ENCODE results near the gene GTF2H2C. TPM values are rescaled to one million over a fixed set of nuclear protein-coding genes. Genes with fewer than 3 reads are reported as not detected.
"Not testable (repeated sequence)": the region's sequence is repeated elsewhere in the genome, so short reads cannot be mapped to it uniquely, and the experiment has no call there.

GTF2H2C gene
- total RNA-seq, 4 donors from 2014 or later = 4.3 to 14.5 (median 13.3) TPM

DNA sequence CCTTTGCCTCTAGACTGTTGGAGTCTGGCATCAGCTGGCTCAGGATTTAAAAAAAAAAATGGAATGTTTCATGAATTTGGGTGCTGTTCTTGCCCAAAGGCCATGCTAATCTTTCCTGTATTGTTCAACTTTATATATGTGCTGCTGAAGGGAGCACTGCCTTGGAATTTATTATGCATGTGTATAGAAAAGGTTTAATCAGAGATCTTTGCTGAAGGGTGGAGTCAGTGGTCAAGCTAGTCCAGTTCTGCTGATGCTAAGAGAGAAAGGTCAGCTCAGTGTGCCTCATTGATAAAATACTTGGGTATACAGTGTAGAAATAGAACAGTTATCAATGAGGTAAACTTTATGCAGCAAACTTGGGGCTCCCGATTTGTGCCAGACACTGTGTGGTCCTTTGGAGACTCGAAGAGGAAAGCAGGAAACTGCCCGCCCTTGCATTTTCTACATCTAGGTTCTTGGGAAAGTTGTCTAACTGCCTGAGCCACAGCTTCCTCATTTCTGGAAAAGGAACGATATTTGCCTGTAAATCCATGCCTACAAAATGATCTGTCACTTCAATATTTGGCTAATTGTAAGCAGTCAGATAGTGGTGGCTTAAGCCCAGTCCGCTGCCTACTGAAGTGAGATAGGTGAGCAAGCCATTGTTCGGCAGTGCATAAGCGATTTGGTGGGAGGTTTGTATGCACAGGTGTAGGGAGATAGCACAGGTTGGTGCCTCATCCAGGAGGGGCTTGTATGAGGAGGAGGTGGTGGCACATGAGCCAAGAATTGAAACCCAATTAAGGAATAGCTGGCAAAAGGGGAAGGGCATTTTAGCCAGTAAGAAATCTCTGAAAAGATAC lies 29.2 kb upstream of the GTF2H2C start:
- no peak overlapping the region for H3K4me3 ChIP-seq (ENCODE audit: low read depth, poor library complexity, severe bottlenecking)
- WGBS, 2 donors = 55 to 71% methylated on average over 7 of the region's 7 CpGs
- DNase-seq (ENCODE audit: low spot score in 2 of 2) = no peak
- intact Hi-C loops (cut with DNase I; ENCODE audit: low total_unique reads) = no loop called here
- TF ChIP-seq POLR2A (IDR thresholded peaks at IDR 0.05) = no peak

DNA sequence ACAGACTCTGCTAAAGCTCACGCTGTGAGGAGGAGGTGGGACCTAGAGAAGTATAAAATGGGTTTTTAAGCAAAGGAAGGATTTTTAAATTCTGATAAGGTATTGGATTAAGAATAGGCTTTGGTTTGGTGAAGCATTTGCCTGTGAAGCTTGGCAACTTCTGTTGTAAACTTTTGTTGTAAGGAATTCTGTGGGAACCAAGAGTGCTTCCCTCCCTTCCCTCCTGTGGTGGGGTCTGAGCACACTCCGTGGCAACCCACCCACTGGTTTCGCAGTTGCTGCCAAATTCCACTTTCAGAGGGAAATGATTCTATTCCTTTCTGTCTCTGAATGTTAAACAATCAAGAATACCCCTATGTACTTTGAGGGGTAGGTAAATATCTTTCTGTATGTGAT lies 28.6 kb upstream of the GTF2H2C start:
- intact Hi-C loops (cut with DNase I; ENCODE audit: low total_unique reads) = no loop called here
- no peak for DNase-seq (ENCODE audit: low spot score in 2 of 2)
- TF ChIP-seq, protein P1, sequence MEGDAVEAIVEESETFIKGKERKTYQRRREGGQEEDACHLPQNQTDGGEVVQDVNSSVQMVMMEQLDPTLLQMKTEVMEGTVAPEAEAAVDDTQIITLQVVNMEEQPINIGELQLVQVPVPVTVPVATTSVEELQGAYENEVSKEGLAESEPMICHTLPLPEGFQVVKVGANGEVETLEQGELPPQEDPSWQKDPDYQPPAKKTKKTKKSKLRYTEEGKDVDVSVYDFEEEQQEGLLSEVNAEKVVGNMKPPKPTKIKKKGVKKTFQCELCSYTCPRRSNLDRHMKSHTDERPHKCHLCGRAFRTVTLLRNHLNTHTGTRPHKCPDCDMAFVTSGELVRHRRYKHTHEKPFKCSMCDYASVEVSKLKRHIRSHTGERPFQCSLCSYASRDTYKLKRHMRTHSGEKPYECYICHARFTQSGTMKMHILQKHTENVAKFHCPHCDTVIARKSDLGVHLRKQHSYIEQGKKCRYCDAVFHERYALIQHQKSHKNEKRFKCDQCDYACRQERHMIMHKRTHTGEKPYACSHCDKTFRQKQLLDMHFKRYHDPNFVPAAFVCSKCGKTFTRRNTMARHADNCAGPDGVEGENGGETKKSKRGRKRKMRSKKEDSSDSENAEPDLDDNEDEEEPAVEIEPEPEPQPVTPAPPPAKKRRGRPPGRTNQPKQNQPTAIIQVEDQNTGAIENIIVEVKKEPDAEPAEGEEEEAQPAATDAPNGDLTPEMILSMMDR (IDR thresholded peaks at IDR 0.05) = no peak
- no peak for TF ChIP-seq POLR2A (IDR thresholded peaks at IDR 0.05)
- 47 to 54% methylated on average over 3 of the region's 3 CpGs for WGBS, 2 donors
- H3K4me3 ChIP-seq (ENCODE audit: low read depth, poor library complexity, severe bottlenecking) = no peak overlapping the region

DNA sequence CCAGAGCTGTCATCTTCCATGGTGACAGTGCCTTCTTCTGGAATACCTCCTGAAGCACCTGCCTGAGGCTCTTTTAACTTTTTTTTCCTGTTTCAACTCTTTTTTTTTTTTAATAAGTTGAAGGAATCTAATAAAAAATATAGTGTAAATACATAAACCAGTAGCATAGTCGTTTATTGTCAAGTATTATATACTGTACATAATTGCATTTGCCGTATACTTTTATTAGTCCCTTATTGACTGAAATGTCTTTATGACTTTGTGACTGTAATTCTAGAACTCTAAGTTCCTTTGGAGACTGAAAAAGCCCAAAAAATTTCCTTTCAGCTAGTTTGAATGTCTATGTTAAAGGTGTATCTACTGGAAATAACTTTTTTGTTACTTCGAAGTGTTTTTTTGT lies 22.1 kb upstream of the GTF2H2C start:
- H3K4me3 ChIP-seq (ENCODE audit: low read depth, poor library complexity, severe bottlenecking); intact Hi-C loops (cut with DNase I; ENCODE audit: low total_unique reads); DNase-seq (ENCODE audit: low spot score in 2 of 2): not testable (repeated sequence)
- WGBS, 2 donors = 82 to 93% methylated on average over 2 to 3 of the region's 3 CpGs

DNA sequence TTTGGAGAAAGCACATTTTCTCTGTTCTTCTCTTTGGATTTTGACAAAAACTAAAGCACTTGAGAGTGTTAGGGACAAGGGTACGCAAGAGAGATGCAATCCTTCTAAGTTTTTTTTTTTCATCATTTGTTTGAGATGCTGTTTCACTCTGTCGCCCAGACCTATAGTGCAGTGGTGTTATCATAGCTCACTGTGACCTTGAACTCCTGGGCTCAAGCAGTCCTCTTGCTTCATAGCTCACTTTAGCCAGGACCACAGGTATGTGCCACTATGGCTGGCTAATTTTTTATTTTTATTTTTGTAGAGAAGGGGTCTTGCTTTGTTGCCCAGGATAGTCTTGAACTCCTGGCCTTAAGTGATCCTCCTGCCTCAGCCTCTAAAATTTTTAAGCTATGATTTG lies 21.3 kb upstream of the GTF2H2C start:
- WGBS, 2 donors = 65 to 100% methylated on average over 2 of the region's 2 CpGs
- DNase-seq (ENCODE audit: low spot score in 2 of 2); intact Hi-C loops (cut with DNase I; ENCODE audit: low total_unique reads); H3K4me3 ChIP-seq (ENCODE audit: low read depth, poor library complexity, severe bottlenecking): not testable (repeated sequence)

DNA sequence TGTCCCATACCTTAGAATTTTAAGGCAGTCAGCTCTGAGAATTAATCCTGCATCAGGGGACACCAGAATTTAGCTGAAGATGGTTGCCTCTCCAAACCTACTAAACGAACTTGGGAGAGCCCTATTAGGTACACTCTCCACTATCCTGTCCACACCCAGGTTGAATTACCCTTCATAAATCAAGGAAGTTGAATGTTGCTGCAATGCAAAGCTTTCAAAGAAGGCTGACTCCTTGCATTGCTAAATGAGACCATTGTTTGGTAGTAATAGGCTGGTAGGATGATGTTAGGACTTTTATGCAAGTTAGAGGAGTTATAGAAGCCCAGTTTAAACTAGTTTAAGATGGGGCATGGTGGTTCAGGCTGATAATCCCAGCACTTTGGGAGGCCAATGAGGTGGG lies 18.6 kb upstream of the GTF2H2C start:
- intact Hi-C loops (cut with DNase I; ENCODE audit: low total_unique reads); DNase-seq (ENCODE audit: low spot score in 2 of 2); H3K4me3 ChIP-seq (ENCODE audit: low read depth, poor library complexity, severe bottlenecking): not testable (repeated sequence)
- WGBS, 2 donors = no CpG with 5 or more reads among the region's 1 CpG

DNA sequence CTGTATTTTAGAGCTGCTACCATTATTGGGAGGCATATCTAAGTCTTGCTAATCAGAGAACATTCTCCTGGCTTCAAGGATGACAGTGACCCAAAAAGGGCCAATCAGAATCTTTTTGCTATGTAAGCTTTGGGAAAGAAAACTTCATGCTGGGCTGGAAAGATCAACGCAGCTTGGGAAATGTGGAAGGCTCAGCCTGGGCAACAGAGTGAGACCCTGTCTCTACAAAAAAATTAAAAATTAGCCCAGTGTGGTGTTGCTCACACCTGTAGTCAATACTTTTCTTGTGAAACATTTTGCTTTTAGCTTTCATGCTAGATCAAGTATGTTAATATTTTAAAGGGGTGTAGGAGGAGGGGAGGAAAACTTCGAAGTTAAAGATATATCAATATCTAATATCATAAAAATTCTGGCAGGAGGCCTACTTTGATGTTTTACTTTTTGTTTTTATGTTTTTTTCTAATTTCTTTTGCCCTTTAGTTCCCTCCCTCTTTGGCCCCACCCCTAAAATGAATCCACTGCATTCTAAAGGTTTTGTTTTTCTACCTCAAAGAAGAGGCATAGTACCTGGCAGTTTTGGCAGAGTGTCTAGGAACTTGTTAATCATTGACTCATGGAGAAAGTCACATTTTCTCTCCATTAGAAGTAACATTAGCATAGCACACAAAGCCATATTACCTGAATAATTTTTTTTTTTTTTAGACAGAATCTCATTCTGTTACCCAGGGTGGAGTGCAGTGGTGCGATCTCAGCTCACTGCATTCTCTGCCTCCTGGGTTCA lies 17.0 kb upstream of the GTF2H2C start:
- intact Hi-C loops (cut with DNase I; ENCODE audit: low total_unique reads); DNase-seq (ENCODE audit: low spot score in 2 of 2); H3K4me3 ChIP-seq (ENCODE audit: low read depth, poor library complexity, severe bottlenecking): not testable (repeated sequence)
- no CpG with 5 or more reads among the region's 3 CpGs for WGBS, 2 donors

DNA sequence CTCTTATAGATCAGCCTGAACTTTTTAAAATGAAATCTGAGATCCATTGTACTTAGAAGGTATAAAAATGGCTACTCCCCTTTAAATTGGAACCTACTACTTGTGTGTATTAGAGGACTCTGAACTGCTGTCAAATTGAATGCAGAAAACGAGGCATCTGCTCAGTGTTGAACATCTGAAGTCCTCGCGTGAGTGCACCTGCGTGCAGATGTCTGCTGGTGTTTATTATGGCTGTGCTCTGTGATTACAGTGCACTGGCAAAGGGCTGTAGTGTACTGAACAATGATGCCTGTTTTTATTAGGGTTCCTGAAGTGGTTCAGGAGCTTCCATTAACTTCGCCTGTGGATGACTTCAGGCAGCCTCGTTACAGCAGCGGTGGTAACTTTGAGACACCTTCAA lies 15.4 kb upstream of the GTF2H2C start:
- intact Hi-C loops (cut with DNase I; ENCODE audit: low total_unique reads); DNase-seq (ENCODE audit: low spot score in 2 of 2); H3K4me3 ChIP-seq (ENCODE audit: low read depth, poor library complexity, severe bottlenecking): not testable (repeated sequence)
- WGBS, 2 donors = no CpG with 5 or more reads among the region's 7 CpGs

DNA sequence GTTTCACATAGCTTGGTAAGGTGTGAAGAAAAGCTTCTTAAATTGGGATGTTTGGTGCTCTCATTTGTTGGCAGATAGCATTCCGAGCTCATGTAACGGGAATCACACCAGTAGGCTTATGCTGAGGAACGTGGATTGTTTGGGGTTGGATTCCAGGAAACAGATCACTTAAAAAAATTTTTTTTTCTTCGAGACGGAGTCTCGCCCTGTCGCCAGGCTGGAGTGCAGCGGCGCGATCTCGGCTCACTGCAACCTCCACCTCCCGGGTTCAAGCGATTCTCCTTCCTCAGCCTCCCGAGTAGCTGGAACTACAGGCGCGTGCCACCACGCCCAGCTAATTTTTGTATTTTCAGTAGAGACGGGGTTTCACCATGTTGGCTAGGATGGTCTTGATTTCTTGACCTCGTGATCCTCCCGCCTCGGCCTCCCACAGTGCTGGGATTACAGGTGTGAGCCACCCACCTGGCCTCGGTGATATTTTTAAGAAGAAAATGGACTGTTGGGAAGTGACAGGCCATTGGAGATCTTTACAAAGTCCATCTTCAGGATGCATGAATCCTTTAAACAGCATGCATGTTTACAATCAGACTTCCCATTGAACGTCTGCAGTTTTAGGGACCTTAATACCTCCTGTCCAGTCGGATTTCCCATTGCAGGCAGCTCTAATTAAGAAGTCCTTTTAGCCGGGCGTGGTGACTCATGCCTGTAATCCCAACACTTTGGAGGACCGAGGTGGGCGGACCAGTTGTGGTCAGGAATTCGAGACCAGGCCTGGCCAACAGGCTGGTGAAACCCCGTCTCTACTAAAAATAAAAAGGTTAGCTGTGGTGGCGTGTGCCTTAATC lies 818 bp downstream of the GTF2H2C start:
- 41 to 44% methylated on average over 21 to 22 of the region's 31 CpGs for WGBS, 2 donors
- H3K4me3 ChIP-seq (ENCODE audit: low read depth, poor library complexity, severe bottlenecking); intact Hi-C loops (cut with DNase I; ENCODE audit: low total_unique reads); DNase-seq (ENCODE audit: low spot score in 2 of 2): not testable (repeated sequence)

DNA sequence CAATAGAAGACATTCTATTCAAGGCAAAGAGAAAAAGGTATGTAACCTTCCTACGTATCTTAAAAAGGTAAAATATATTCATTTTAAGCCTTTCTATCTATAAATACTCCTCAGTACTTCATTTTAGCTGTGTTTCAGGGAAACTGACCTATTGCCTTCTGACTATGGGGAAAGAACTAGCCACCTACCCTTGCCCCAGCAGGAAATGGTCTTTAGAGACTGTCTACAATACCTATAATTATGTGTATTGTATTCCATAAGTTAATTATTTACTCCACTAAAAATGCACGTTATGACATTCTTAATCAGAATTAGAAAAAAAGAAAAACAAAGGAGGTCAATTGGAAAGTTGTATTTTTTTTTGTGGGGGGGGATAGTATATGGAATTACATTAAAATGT lies 6.2 kb downstream of the GTF2H2C start:
- H3K4me3 ChIP-seq (ENCODE audit: low read depth, poor library complexity, severe bottlenecking); DNase-seq (ENCODE audit: low spot score in 2 of 2); intact Hi-C loops (cut with DNase I; ENCODE audit: low total_unique reads): not testable (repeated sequence)
- WGBS, 2 donors = 89 to 90% methylated on average over 2 of the region's 2 CpGs

DNA sequence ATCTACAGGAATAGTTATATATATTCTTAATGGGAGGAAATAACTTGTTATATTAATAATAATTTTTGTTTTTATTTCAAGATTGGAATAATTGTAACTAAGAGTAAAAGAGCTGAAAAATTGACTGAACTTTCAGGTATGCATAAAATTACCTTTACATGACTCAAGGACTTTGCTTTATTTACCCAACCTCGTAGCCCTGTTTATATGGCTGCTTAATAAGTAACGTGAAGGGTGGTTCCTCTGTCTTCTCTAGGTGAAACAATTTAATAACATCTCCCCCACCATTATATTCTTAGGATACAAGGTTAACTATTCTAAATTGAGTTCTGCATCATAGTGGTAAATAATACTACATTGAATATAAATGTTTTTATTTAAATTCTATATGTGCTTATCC lies 8.1 kb downstream of the GTF2H2C start:
- 100% methylated on average over 1 to 2 of the region's 2 CpGs for WGBS, 2 donors
- intact Hi-C loops (cut with DNase I; ENCODE audit: low total_unique reads); H3K4me3 ChIP-seq (ENCODE audit: low read depth, poor library complexity, severe bottlenecking); DNase-seq (ENCODE audit: low spot score in 2 of 2): not testable (repeated sequence)

DNA sequence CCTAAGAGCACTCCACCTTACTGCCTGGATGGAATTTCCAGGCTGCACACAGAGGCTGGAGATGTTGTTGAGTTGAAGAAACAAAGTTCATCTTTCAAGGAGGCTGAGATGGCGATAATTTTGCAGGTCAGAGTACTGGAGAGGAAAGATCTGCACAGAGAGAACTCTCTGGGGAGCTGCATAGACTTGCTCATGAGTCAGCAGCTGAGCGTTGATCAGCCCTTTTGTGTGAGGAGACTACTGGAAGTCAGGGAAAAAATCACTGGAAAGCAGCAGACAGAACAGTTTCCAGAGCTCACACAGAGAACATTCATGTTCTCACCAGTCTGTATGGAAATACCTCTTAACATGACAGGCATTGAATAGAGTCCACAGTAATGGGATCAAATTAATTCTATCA lies 23.4 kb downstream of the GTF2H2C start:
- no CpG with 5 or more reads among the region's 2 CpGs for WGBS, 2 donors
- intact Hi-C loops (cut with DNase I; ENCODE audit: low total_unique reads); H3K4me3 ChIP-seq (ENCODE audit: low read depth, poor library complexity, severe bottlenecking); DNase-seq (ENCODE audit: low spot score in 2 of 2): not testable (repeated sequence)

DNA sequence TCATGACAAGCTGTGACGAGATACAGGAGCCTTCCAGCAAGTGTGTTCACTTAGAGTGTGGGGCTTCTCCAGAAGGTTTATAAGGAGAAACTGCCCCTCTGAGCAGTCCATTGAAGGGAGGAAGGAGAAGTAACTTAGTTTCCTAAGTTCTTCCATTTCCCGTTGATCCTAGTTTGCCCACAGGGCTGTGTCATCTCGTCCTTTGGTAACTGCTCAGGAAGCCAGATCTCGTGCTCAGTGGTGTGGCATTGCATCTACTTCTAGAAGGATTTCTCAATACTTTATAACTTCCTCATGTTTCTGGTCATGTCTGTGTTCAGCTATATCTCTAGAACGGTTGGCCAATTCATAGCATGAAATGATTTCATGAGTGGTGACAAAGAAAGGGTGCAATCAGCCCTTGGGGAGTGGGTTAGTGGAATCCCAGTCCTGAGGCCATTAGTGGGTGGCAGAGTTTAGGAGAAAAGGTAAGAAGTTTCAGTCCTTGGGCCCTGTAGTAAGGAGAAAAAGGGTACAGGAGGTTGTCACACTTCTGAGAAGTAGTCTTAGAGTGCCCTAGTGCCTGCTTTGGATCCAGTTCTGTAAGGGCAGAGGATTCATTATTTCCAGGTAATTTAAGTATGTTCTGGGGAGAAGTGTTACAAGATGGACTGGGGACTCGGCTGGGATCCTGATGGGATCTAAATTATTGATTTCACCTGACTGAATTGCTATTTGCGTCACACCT lies 36.3 kb downstream of the GTF2H2C start:
- intact Hi-C loops (cut with DNase I; ENCODE audit: low total_unique reads); H3K4me3 ChIP-seq (ENCODE audit: low read depth, poor library complexity, severe bottlenecking): not testable (repeated sequence)
- 83% methylated on average over 1 of the region's 7 CpGs; no CpG with 5 or more reads in 1 of the 2 donors for WGBS, 2 donors

DNA sequence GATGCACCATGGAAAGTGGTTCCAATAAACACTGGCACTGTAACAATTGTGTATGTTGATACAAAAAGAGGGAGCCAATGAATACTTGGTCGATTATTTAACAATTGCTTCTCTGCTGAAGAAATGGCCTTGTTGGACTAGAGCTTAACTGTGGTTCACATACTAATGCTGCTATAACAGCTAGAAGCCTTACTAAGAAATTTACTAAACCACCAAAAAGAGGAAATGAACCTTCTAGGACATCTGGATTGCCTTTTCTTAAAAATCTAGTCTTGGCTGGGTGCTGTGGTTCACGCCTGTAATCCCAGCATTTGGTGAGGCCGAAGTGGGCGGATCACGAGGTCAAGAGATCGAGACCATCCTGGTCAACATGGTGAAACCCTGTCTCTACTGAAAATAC lies 42.0 kb downstream of the GTF2H2C start:
- WGBS, 2 donors = 77 to 80% methylated on average over 1 to 4 of the region's 6 CpGs
- DNase-seq (ENCODE audit: low spot score in 2 of 2); H3K4me3 ChIP-seq (ENCODE audit: low read depth, poor library complexity, severe bottlenecking); intact Hi-C loops (cut with DNase I; ENCODE audit: low total_unique reads): not testable (repeated sequence)

More for the DNA sequence above, 36.3 kb downstream of the GTF2H2C start:
- not testable (repeated sequence) for DNase-seq (ENCODE audit: low spot score in 2 of 2)

Data from lower leg skin (tissue), 4 donors.